Activated CD4-positive, alpha-beta T cell treated with anti-CD3 and anti-CD28 coated beads, Interleukin-2, amount 10 ng/mL, durations not matched to agents 7 days and 5 days (primary cell): ENCODE measurements around the gene ARNT2. TPM values are rescaled to one million over a fixed set of nuclear protein-coding genes. Genes with fewer than 3 reads are reported as not detected.

Experiments used
- CTCF ChIA-PET: fragments of 350-600 bp; sonication (Branson Sonifier 250); formaldehyde crosslinking; loops from one replicate; lab custom pipeline; 2021; ENCODE audit warnings: antibody characterized with exemption; lab: Charles Lee
- POLR2A ChIA-PET: fragments of 350-600 bp; sonication (Branson Sonifier 250); formaldehyde crosslinking; loops from one replicate; lab custom pipeline; 2021; ENCODE audit warnings: antibody characterized with exemption; lab: Charles Lee
- DNase-seq: peaks from one replicate; pipeline ENCODE4 v3.0.0-alpha.2; 2020
- H3K27ac Mint-ChIP-seq: one replicate; pipeline ENCODE4 v1.8.0; 2021; ENCODE audit warnings: mild to moderate bottlenecking, moderate library complexity, mixed read lengths
- H3K27me3 Mint-ChIP-seq: one replicate; pipeline ENCODE4 v1.8.0; 2021; ENCODE audit warnings: mixed read lengths
- H3K36me3 Mint-ChIP-seq: one replicate; pipeline ENCODE4 v1.8.0; 2021; ENCODE audit warnings: low read depth, mixed read lengths
- H3K4me1 Mint-ChIP-seq: one replicate; pipeline ENCODE4 v1.8.0; 2021; ENCODE audit warnings: mixed read lengths
- H3K4me3 Mint-ChIP-seq: one replicate; pipeline ENCODE4 v1.8.0; 2021; ENCODE audit warnings: mild to moderate bottlenecking, moderate library complexity, mixed read lengths
- H3K9me3 Mint-ChIP-seq: one replicate; pipeline ENCODE4 v1.8.0; 2021; ENCODE audit warnings: mixed read lengths
- total RNA-seq, 2 experiments: library from RNA; stranded (reverse); gene quantifications; one replicate each; pipeline ENCODE4 v1.2.3, GENCODE V29; 2021

Gene ARNT2
- total RNA-seq, 2 experiments from 2014 or later: not detected

- Mint-ChIP-seq H3K27ac (peak overlapping the region; percentile 23), H3K27me3 (peaks cover 9% of the 10 kb centered on the region), H3K9me3 (no peaks in the 10 kb centered on the region), H3K4me1 (no peaks in the 10 kb centered on the region), H3K4me3 (no peak overlapping the region), H3K36me3 (no peaks in the 10 kb centered on the region)
- CTCF ChIA-PET: no interaction called here
- POLR2A ChIA-PET: no interaction called here
- no peak for DNase-seq
Measured at GRCh38 chr15:80436511-80437307, 32.5 kb downstream of the ARNT2 start.

- CTCF ChIA-PET: no interaction called here
- Mint-ChIP-seq H3K4me3 (no peak overlapping the region), H3K27ac (no peak overlapping the region), H3K36me3 (no peaks in the 10 kb centered on the region), H3K4me1 (no peaks in the 10 kb centered on the region), H3K27me3 (peaks cover 12% of the 10 kb centered on the region), H3K9me3 (no peaks in the 10 kb centered on the region)
- no peak for DNase-seq
- POLR2A ChIA-PET: no interaction called here
Measured at GRCh38 chr15:80437334-80437891, 33.2 kb downstream of the ARNT2 start.

- Mint-ChIP-seq H3K4me3 (no peak overlapping the region), H3K9me3 (no peaks in the 10 kb centered on the region), H3K36me3 (no peaks in the 10 kb centered on the region), H3K27me3 (peaks cover 12% of the 10 kb centered on the region), H3K27ac (no peak overlapping the region), H3K4me1 (no peaks in the 10 kb centered on the region)
- ChIA-PET POLR2A (no interaction called here), CTCF (interaction anchor here (0.8 kb wide), 1 partner anchor 30 kb away, joined by 3 read pairs; no protein-coding TSS in a partner anchor)
- DNase-seq: no peak
Measured at GRCh38 chr15:80439140-80439539, 35.0 kb downstream of the ARNT2 start.

- ChIA-PET POLR2A (no interaction called here), CTCF (no interaction called here)
- H3K36me3 Mint-ChIP-seq: no peaks in the 10 kb centered on the region
- no peak overlapping the region for H3K4me3 Mint-ChIP-seq
- no peaks in the 10 kb centered on the region for H3K4me1 Mint-ChIP-seq
- no peak for DNase-seq
- no peaks in the 10 kb centered on the region for H3K9me3 Mint-ChIP-seq
- H3K27me3 Mint-ChIP-seq: peaks cover 12% of the 10 kb centered on the region
- H3K27ac Mint-ChIP-seq: no peak overlapping the region
Measured at GRCh38 chr15:80440024-80440423, 35.8 kb downstream of the ARNT2 start.

- H3K4me3 Mint-ChIP-seq: no peak overlapping the region
- H3K27me3 Mint-ChIP-seq: peaks cover 12% of the 10 kb centered on the region
- H3K9me3 Mint-ChIP-seq: no peaks in the 10 kb centered on the region
- no peaks in the 10 kb centered on the region for H3K4me1 Mint-ChIP-seq
- ChIA-PET POLR2A (no interaction called here), CTCF (no interaction called here)
- H3K36me3 Mint-ChIP-seq: no peaks in the 10 kb centered on the region
- no peak overlapping the region for H3K27ac Mint-ChIP-seq
- DNase-seq: no peak
Measured at GRCh38 chr15:80441041-80441440, 36.9 kb downstream of the ARNT2 start.

GRCh38 chr15:80441714-80442113, 37.5 kb downstream of the ARNT2 start:
- CTCF ChIA-PET: no interaction called here
- Mint-ChIP-seq H3K4me3 (no peak overlapping the region), H3K4me1 (no peaks in the 10 kb centered on the region), H3K27ac (no peak overlapping the region), H3K27me3 (peaks cover 12% of the 10 kb centered on the region), H3K9me3 (no peaks in the 10 kb centered on the region), H3K36me3 (no peaks in the 10 kb centered on the region)
- no peak for DNase-seq
- POLR2A ChIA-PET: no interaction called here

GRCh38 chr15:80442728-80443403, 38.7 kb downstream of the ARNT2 start:
- peaks cover 9% of the 10 kb centered on the region for H3K27me3 Mint-ChIP-seq
- H3K36me3 Mint-ChIP-seq: no peaks in the 10 kb centered on the region
- H3K4me3 Mint-ChIP-seq: no peak overlapping the region
- H3K9me3 Mint-ChIP-seq: no peaks in the 10 kb centered on the region
- DNase-seq: no peak
- ChIA-PET POLR2A (no interaction called here), CTCF (no interaction called here)
- no peak overlapping the region for H3K27ac Mint-ChIP-seq
- no peaks in the 10 kb centered on the region for H3K4me1 Mint-ChIP-seq

GRCh38 chr15:80444680-80445251, 40.6 kb downstream of the ARNT2 start:
- Mint-ChIP-seq H3K27me3 (peaks cover 8% of the 10 kb centered on the region), H3K9me3 (no peaks in the 10 kb centered on the region), H3K4me1 (no peaks in the 10 kb centered on the region), H3K36me3 (no peaks in the 10 kb centered on the region), H3K27ac (no peak overlapping the region), H3K4me3 (no peak overlapping the region)
- no peak for DNase-seq
- CTCF ChIA-PET: no interaction called here
- POLR2A ChIA-PET: no interaction called here

GRCh38 chr15:80445300-80446041, 41.3 kb downstream of the ARNT2 start:
- CTCF ChIA-PET: interaction anchor here (0.6 kb wide), 1 partner anchor 31 kb away, joined by 3 read pairs; no protein-coding TSS in a partner anchor
- no peaks in the 10 kb centered on the region for H3K4me1 Mint-ChIP-seq
- H3K9me3 Mint-ChIP-seq: no peaks in the 10 kb centered on the region
- no peak overlapping the region for H3K4me3 Mint-ChIP-seq
- no peak overlapping the region for H3K27ac Mint-ChIP-seq
- no peaks in the 10 kb centered on the region for H3K36me3 Mint-ChIP-seq
- peaks cover 8% of the 10 kb centered on the region for H3K27me3 Mint-ChIP-seq
- no peak for DNase-seq
- POLR2A ChIA-PET: no interaction called here

GRCh38 chr15:80447077-80447476, 42.9 kb downstream of the ARNT2 start:
- POLR2A ChIA-PET: interaction anchor here (0.6 to 0.7 kb wide), 2 partner anchors 38 to 479 kb away, joined by 3 to 4 read pairs; no protein-coding TSS in a partner anchor
- Mint-ChIP-seq H3K9me3 (no peaks in the 10 kb centered on the region), H3K27ac (no peak overlapping the region), H3K27me3 (no peaks in the 10 kb centered on the region), H3K36me3 (no peaks in the 10 kb centered on the region), H3K4me3 (no peak overlapping the region), H3K4me1 (no peaks in the 10 kb centered on the region)
- DNase-seq: no peak
- CTCF ChIA-PET: no interaction called here

- H3K36me3 Mint-ChIP-seq: no peaks in the 10 kb centered on the region
- no peaks in the 10 kb centered on the region for H3K9me3 Mint-ChIP-seq
- no peak overlapping the region for H3K27ac Mint-ChIP-seq
- no peak overlapping the region for H3K4me3 Mint-ChIP-seq
- H3K27me3 Mint-ChIP-seq: no peaks in the 10 kb centered on the region
- CTCF ChIA-PET: no interaction called here
- POLR2A ChIA-PET: no interaction called here
- H3K4me1 Mint-ChIP-seq: no peaks in the 10 kb centered on the region
- no peak for DNase-seq
Measured at GRCh38 chr15:80449825-80450224, 45.6 kb downstream of the ARNT2 start.

- no peak overlapping the region for H3K4me3 Mint-ChIP-seq
- POLR2A ChIA-PET: interaction anchor here (0.6 kb wide), 1 partner anchor 657 kb away, joined by 4 read pairs; no protein-coding TSS in a partner anchor
- CTCF ChIA-PET: no interaction called here
- DNase-seq: no peak
- no peaks in the 10 kb centered on the region for H3K36me3 Mint-ChIP-seq
- no peaks in the 10 kb centered on the region for H3K9me3 Mint-ChIP-seq
- peaks cover 5% of the 10 kb centered on the region for H3K27me3 Mint-ChIP-seq
- H3K4me1 Mint-ChIP-seq: no peaks in the 10 kb centered on the region
- H3K27ac Mint-ChIP-seq: no peak overlapping the region
Measured at GRCh38 chr15:80450811-80451321, 46.7 kb downstream of the ARNT2 start.
